ENCODE data around the gene C9orf85. TPM values are rescaled to one million over a fixed set of nuclear protein-coding genes. Genes with fewer than 3 reads are reported as not detected.
A peak's percentile ranks its signal among the peaks of the same experiment; 100 is the strongest.
"Not testable (repeated sequence)": the region's sequence is repeated elsewhere in the genome, so short reads cannot be mapped to it uniquely, and the experiment has no call there.

Gene C9orf85
- total and polyA plus RNA-seq, 11 donors, result 3.6 to 9.7 (median 4.8) TPM

GRCh38 chr9:71895955-71896354 lies 15.5 kb upstream of the C9orf85 start:
- H3K4me1 ChIP-seq, result peaks cover 0 to 62% (median 12%) of the 10 kb centered on the region in 12 donors
- no peaks in the 10 kb centered on the region for H3K9me3 ChIP-seq
- TF ChIP-seq POLR2A (IDR thresholded peaks at IDR 0.05) (no peak), CTCF (IDR thresholded peaks at IDR 0.05) (no peak)
- H3K27ac ChIP-seq, result no peak overlapping the region
- H3K4me3 ChIP-seq, result no peak overlapping the region
- H3K36me3 ChIP-seq, result no peaks in the 10 kb centered on the region
- no peak for DNase-seq
- ATAC-seq, result no peak
- intact Hi-C loops (cut with DNase I), result no loop called here
- no peaks in the 10 kb centered on the region for H3K27me3 ChIP-seq

GRCh38 chr9:71896761-71897160 lies 14.7 kb upstream of the C9orf85 start:
- TF ChIP-seq POLR2A (IDR thresholded peaks at IDR 0.05) (no peak), CTCF (IDR thresholded peaks at IDR 0.05) (no peak)
- H3K36me3 ChIP-seq, result no peaks in the 10 kb centered on the region
- H3K4me1 ChIP-seq, result peaks cover 0 to 63% (median 14%) of the 10 kb centered on the region in 12 donors
- no peaks in the 10 kb centered on the region for H3K27me3 ChIP-seq
- no peak for ATAC-seq
- no peak for DNase-seq
- H3K9me3 ChIP-seq, result no peaks in the 10 kb centered on the region
- no peak overlapping the region for H3K4me3 ChIP-seq
- no peak overlapping the region for H3K27ac ChIP-seq
- intact Hi-C loops (cut with DNase I), result no loop called here

- Histone ChIP-seq H3K4me3 (no peak overlapping the region), H3K27me3 (no peaks in the 10 kb centered on the region), H3K9me3 (no peaks in the 10 kb centered on the region), H3K36me3 (no peaks in the 10 kb centered on the region), H3K27ac (peak overlapping the region in 1 of 12 donors; percentile 22), H3K4me1 (peaks cover 0 to 66% (median 16%) of the 10 kb centered on the region in 12 donors)
- intact Hi-C loops (cut with DNase I), result no loop called here
- ATAC-seq, result no peak
- no peak for DNase-seq
- TF ChIP-seq POLR2A (IDR thresholded peaks at IDR 0.05) (no peak), CTCF (IDR thresholded peaks at IDR 0.05) (no peak)
- 67 to 87% (median 74%) methylated on average over 1 of the region's 1 CpG for WGBS, 4 donors
Measured at GRCh38 chr9:71897577-71897976, 13.9 kb upstream of the C9orf85 start.

- H3K4me3 ChIP-seq; intact Hi-C loops (cut with DNase I); H3K9me3 ChIP-seq; H3K27ac ChIP-seq; H3K27me3 ChIP-seq; ATAC-seq; H3K36me3 ChIP-seq; DNase-seq: not testable (repeated sequence)
- 94 to 98% (median 96%) methylated on average over 6 of the region's 6 CpGs for WGBS, 4 donors
- H3K4me1 ChIP-seq, result peaks cover 0 to 69% (median 18%) of the 10 kb centered on the region in 12 donors
Measured at GRCh38 chr9:71898756-71899155, 12.7 kb upstream of the C9orf85 start.
